ENCODE measurements around the gene PTPDC1. TPM values are rescaled to one million over a fixed set of nuclear protein-coding genes. Genes with fewer than 3 reads are reported as not detected.

The PTPDC1 gene
- total RNA-seq, 2 experiments from 2014 or later, result 5.2 to 5.7 TPM

GRCh38 chr9:94139672-94140417, 55.6 kb downstream of the PTPDC1 start:
- no peaks in the 10 kb centered on the region for H3K36me3 Mint-ChIP-seq (ENCODE audit: low read depth)
- H3K27ac Mint-ChIP-seq, result no peak overlapping the region
- no peak overlapping the region for H3K4me3 Mint-ChIP-seq
- peaks cover 3% of the 10 kb centered on the region for H3K27me3 Mint-ChIP-seq
- peaks cover 3% of the 10 kb centered on the region for H3K4me1 Mint-ChIP-seq
- CTCF ChIA-PET, result no interaction called here
- POLR2A ChIA-PET, result no interaction called here
- no peak for DNase-seq
- H3K9me3 Mint-ChIP-seq, result no peaks in the 10 kb centered on the region

- CTCF ChIA-PET, result no interaction called here
- H3K4me3 Mint-ChIP-seq, result no peak overlapping the region
- POLR2A ChIA-PET, result no interaction called here
Observed at GRCh38 chr9:94140418-94140780, 56.1 kb downstream of the PTPDC1 start.

GRCh38 chr9:94140791-94141790, 56.8 kb downstream of the PTPDC1 start:
- no peak overlapping the region for H3K27ac Mint-ChIP-seq
- no peaks in the 10 kb centered on the region for H3K36me3 Mint-ChIP-seq (ENCODE audit: low read depth)
- H3K27me3 Mint-ChIP-seq, result peaks cover 3% of the 10 kb centered on the region
- ChIA-PET CTCF (no interaction called here), POLR2A (no interaction called here)
- H3K4me1 Mint-ChIP-seq, result no peaks in the 10 kb centered on the region
- DNase-seq, result no peak
- H3K9me3 Mint-ChIP-seq, result no peaks in the 10 kb centered on the region
- no peak overlapping the region for H3K4me3 Mint-ChIP-seq

More at GRCh38 chr9:94140418-94140780, 56.1 kb downstream of the PTPDC1 start:
- H3K4me1 Mint-ChIP-seq, result no peaks in the 10 kb centered on the region
- H3K27me3 Mint-ChIP-seq, result peaks cover 3% of the 10 kb centered on the region
- no peaks in the 10 kb centered on the region for H3K36me3 Mint-ChIP-seq (ENCODE audit: low read depth)
- no peak overlapping the region for H3K27ac Mint-ChIP-seq
- H3K9me3 Mint-ChIP-seq, result no peaks in the 10 kb centered on the region
- DNase-seq, result no peak

DNA sequence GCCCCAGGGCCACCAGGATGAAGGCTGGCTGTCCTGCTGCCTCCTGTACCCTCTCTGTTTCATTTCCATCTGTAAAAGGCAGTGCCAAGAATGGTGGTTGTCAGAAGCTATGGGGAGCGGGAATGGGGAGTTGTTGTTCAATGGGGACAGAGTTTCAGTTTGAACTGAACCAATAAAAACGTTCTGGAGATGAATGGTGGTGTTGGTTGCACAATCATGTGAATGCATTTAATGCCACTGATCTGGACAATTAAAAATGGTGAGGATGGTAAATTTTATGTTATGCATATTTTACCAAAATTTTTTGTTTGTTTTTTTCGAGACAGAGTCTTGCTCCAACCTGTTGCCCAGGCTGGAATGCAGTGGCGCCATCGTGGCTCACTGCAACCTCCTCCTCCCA, 58.1 kb downstream of the PTPDC1 start:
- DNase-seq, result no peak
- Mint-ChIP-seq H3K4me3 (no peak overlapping the region), H3K27me3 (no peaks in the 10 kb centered on the region), H3K9me3 (no peaks in the 10 kb centered on the region), H3K27ac (no peak overlapping the region), H3K4me1 (no peaks in the 10 kb centered on the region), H3K36me3 (ENCODE audit: low read depth) (no peaks in the 10 kb centered on the region)
- ChIA-PET CTCF (no interaction called here), POLR2A (no interaction called here)

- H3K36me3 Mint-ChIP-seq (ENCODE audit: low read depth), result no peaks in the 10 kb centered on the region
- no peaks in the 10 kb centered on the region for H3K9me3 Mint-ChIP-seq
- no peak for DNase-seq
- H3K27me3 Mint-ChIP-seq, result no peaks in the 10 kb centered on the region
- no peak overlapping the region for H3K27ac Mint-ChIP-seq
- H3K4me3 Mint-ChIP-seq, result no peak overlapping the region
- H3K4me1 Mint-ChIP-seq, result no peaks in the 10 kb centered on the region
- ChIA-PET POLR2A (no interaction called here), CTCF (interaction anchor here (1.0 to 1.6 kb wide), 2 partner anchors 10 to 24 kb away, joined by 3 to 4 read pairs; no protein-coding TSS in a partner anchor)
Observed at GRCh38 chr9:94144394-94144793, 60.1 kb downstream of the PTPDC1 start.

GRCh38 chr9:94145640-94146039, 61.4 kb downstream of the PTPDC1 start:
- H3K27ac Mint-ChIP-seq, result no peak overlapping the region
- ChIA-PET CTCF (no interaction called here), POLR2A (no interaction called here)
- H3K36me3 Mint-ChIP-seq (ENCODE audit: low read depth), result no peaks in the 10 kb centered on the region
- no peaks in the 10 kb centered on the region for H3K4me1 Mint-ChIP-seq
- no peak overlapping the region for H3K4me3 Mint-ChIP-seq
- no peak for DNase-seq
- no peaks in the 10 kb centered on the region for H3K9me3 Mint-ChIP-seq
- H3K27me3 Mint-ChIP-seq, result no peaks in the 10 kb centered on the region

GRCh38 chr9:94147776-94148175, 63.5 kb downstream of the PTPDC1 start:
- DNase-seq, result no peak
- ChIA-PET POLR2A (no interaction called here), CTCF (interaction anchor here (1.0 kb wide), 1 partner anchor 68 kb away, joined by 3 read pairs; no protein-coding TSS in a partner anchor)
- H3K27me3 Mint-ChIP-seq, result no peaks in the 10 kb centered on the region
- H3K4me1 Mint-ChIP-seq, result no peaks in the 10 kb centered on the region
- H3K4me3 Mint-ChIP-seq, result no peak overlapping the region
- H3K36me3 Mint-ChIP-seq (ENCODE audit: low read depth), result no peaks in the 10 kb centered on the region
- H3K9me3 Mint-ChIP-seq, result no peaks in the 10 kb centered on the region
- H3K27ac Mint-ChIP-seq, result no peak overlapping the region

DNA sequence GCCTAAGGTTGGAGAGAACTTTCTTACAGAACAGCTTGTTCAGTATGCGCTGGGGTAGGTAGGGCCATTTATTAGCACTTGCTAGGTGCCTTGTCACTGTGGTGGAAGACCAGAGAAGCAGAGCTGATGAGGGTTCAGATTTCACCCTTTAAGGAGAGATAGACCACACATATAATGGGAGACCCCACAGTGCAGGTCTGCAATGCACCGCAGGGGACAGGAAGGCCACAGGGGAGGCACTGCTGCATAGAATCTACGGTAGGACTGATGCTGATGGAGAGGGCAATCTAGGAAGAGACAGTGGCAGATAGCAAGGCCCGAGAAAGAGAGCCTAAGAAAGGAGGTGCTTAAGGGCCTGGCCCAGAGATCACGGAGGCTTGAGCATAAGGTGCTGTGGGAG, 64.2 kb downstream of the PTPDC1 start:
- Mint-ChIP-seq H3K9me3 (no peaks in the 10 kb centered on the region), H3K27me3 (no peaks in the 10 kb centered on the region), H3K36me3 (ENCODE audit: low read depth) (no peaks in the 10 kb centered on the region), H3K4me1 (peaks cover under 1% of the 10 kb centered on the region), H3K27ac (no peak overlapping the region), H3K4me3 (no peak overlapping the region)
- POLR2A ChIA-PET, result no interaction called here
- DNase-seq, result no peak
- CTCF ChIA-PET, result interaction anchor here (1.0 kb wide), 2 partner anchors 44 to 69 kb away, joined by 3 to 5 read pairs; no protein-coding TSS in a partner anchor

GRCh38 chr9:94149696-94150095, 65.4 kb downstream of the PTPDC1 start:
- peaks cover 7% of the 10 kb centered on the region for H3K36me3 Mint-ChIP-seq (ENCODE audit: low read depth)
- H3K27ac Mint-ChIP-seq, result no peak overlapping the region
- H3K4me1 Mint-ChIP-seq, result peaks cover 13% of the 10 kb centered on the region

DNA sequence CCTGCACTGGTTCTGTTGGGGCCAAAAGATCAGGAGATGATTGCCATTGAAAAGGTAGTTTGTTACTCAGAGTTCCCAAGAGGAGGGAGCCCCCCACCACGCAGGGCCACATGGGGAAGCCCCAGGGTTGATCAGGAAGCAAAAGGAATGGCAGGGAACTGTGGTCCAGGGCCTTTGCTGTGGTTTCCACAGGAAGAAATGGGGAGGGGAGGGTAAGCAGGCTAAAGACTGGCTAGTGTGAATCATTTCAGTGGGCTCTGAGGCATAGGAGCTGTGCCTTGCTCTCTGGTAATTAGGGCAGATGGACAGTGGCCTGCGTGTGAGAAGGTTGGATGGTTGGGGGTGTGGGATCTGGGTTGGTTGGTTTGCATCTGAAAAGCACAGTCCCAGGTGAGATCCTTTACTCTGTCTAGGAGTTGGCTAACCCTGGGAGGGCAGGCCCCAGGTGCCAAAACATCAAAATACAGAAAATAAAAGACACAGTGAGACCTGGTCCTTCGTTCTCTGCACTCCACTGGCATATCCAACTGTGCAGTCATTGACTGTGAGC, 66.1 kb downstream of the PTPDC1 start:
- H3K36me3 Mint-ChIP-seq (ENCODE audit: low read depth), result peaks cover 8% of the 10 kb centered on the region
- H3K27me3 Mint-ChIP-seq, result peaks cover 2% of the 10 kb centered on the region
- no peak overlapping the region for H3K27ac Mint-ChIP-seq
- DNase-seq, result no peak
- H3K9me3 Mint-ChIP-seq, result peaks cover 5% of the 10 kb centered on the region
- POLR2A ChIA-PET, result no interaction called here
- no peak overlapping the region for H3K4me3 Mint-ChIP-seq
- CTCF ChIA-PET, result interaction anchor here (0.6 kb wide), 1 partner anchor 14 kb away, joined by 3 read pairs; no protein-coding TSS in a partner anchor
- peaks cover 14% of the 10 kb centered on the region for H3K4me1 Mint-ChIP-seq

More at GRCh38 chr9:94149696-94150095, 65.4 kb downstream of the PTPDC1 start:
- CTCF ChIA-PET, result no interaction called here
- H3K9me3 Mint-ChIP-seq, result peaks cover 5% of the 10 kb centered on the region
- H3K27me3 Mint-ChIP-seq, result peaks cover 2% of the 10 kb centered on the region
- no peak overlapping the region for H3K4me3 Mint-ChIP-seq
- POLR2A ChIA-PET, result no interaction called here
- no peak for DNase-seq

GRCh38 chr9:94150890-94151650, 66.8 kb downstream of the PTPDC1 start:
- H3K36me3 Mint-ChIP-seq (ENCODE audit: low read depth), result peaks cover 8% of the 10 kb centered on the region
- DNase-seq, result no peak
- ChIA-PET POLR2A (no interaction called here), CTCF (interaction anchor here (0.6 kb wide), 1 partner anchor 13 kb away, joined by 3 read pairs; no protein-coding TSS in a partner anchor)
- H3K4me3 Mint-ChIP-seq, result no peak overlapping the region
- peaks cover 14% of the 10 kb centered on the region for H3K4me1 Mint-ChIP-seq
- no peak overlapping the region for H3K27ac Mint-ChIP-seq
- peaks cover 5% of the 10 kb centered on the region for H3K9me3 Mint-ChIP-seq
- peaks cover 2% of the 10 kb centered on the region for H3K27me3 Mint-ChIP-seq

GRCh38 chr9:94153905-94154304, 69.6 kb downstream of the PTPDC1 start:
- Mint-ChIP-seq H3K27ac (peak overlapping the region; percentile 84), H3K27me3 (peaks cover 2% of the 10 kb centered on the region), H3K9me3 (peaks cover 5% of the 10 kb centered on the region), H3K4me1 (peaks cover 14% of the 10 kb centered on the region), H3K4me3 (no peak overlapping the region), H3K36me3 (ENCODE audit: low read depth) (peaks cover 8% of the 10 kb centered on the region)
- POLR2A ChIA-PET, result no interaction called here
- CTCF ChIA-PET, result interaction anchor here (0.6 to 2.1 kb wide), 4 partner anchors 10 to 1126 kb away, joined by 3 to 4 read pairs (median 3); no protein-coding TSS in a partner anchor
- peak; percentile 14 for DNase-seq

Measured in activated CD4-positive, alpha-beta T cell treated with anti-CD3 and anti-CD28 coated beads, Interleukin-2, amount 10 ng/mL, durations not matched to agents 7 days and 5 days (primary cell).